Stimulated activated CD4-positive, alpha-beta T cell treated with anti-CD3 and anti-CD28 coated beads, Interleukin-12 subunit alpha, Interleukin-12 subunit beta, amount 100 ng/mL, for 4 hours (primary cell): Measurements from ENCODE around the gene SLC35A3.
"Not testable (repeated sequence)": the region's sequence is repeated elsewhere in the genome, so short reads cannot be mapped to it uniquely, and the experiment has no call there.

Experiments
- DNase-seq: peaks from one replicate; pipeline ENCODE4 v3.0.0-alpha.2; 2020

The SLC35A3 gene

GRCh38 chr1:100037927-100038659 lies 68.3 kb downstream of the SLC35A3 start:
- peak; percentile 90 for DNase-seq

GRCh38 chr1:100038660-100039287 lies 69.0 kb downstream of the SLC35A3 start:
- DNase-seq = peak; percentile 69

- DNase-seq = no peak
These were observed 69.8 kb downstream of the SLC35A3 start for GRCh38 chr1:100039591-100039990.

GRCh38 chr1:100045206-100045605 lies 75.4 kb downstream of the SLC35A3 start:
- no peak for DNase-seq

GRCh38 chr1:100047235-100047708 lies 77.5 kb downstream of the SLC35A3 start:
- not testable (repeated sequence) for DNase-seq

- DNase-seq = no peak
These were observed 80.3 kb downstream of the SLC35A3 start for GRCh38 chr1:100050139-100050538.

GRCh38 chr1:100051401-100051800 lies 81.6 kb downstream of the SLC35A3 start:
- no peak for DNase-seq

GRCh38 chr1:100051893-100052292 lies 82.1 kb downstream of the SLC35A3 start:
- DNase-seq = no peak

- DNase-seq = no peak
These were observed 83.3 kb downstream of the SLC35A3 start for GRCh38 chr1:100053119-100053518.

GRCh38 chr1:100053727-100054126 lies 83.9 kb downstream of the SLC35A3 start:
- no peak for DNase-seq

GRCh38 chr1:100061681-100062080 lies 91.9 kb downstream of the SLC35A3 start:
- no peak for DNase-seq

- DNase-seq = no peak
These were observed 95.6 kb downstream of the SLC35A3 start for GRCh38 chr1:100065183-100065968.

GRCh38 chr1:100065969-100066227 lies 96.1 kb downstream of the SLC35A3 start:
- DNase-seq = no peak

- DNase-seq = no peak
These were observed 100.6 kb downstream of the SLC35A3 start for GRCh38 chr1:100070201-100070939.

GRCh38 chr1:100073531-100073930 lies 103.7 kb downstream of the SLC35A3 start:
- no peak for DNase-seq

GRCh38 chr1:100074604-100075395 lies 105.0 kb downstream of the SLC35A3 start:
- no peak for DNase-seq

GRCh38 chr1:100075773-100076172 lies 106.0 kb downstream of the SLC35A3 start:
- no peak for DNase-seq

GRCh38 chr1:100076319-100076718 lies 106.5 kb downstream of the SLC35A3 start:
- DNase-seq = no peak

GRCh38 chr1:100076744-100077143 lies 106.9 kb downstream of the SLC35A3 start:
- DNase-seq = no peak

GRCh38 chr1:100077531-100077930 lies 107.7 kb downstream of the SLC35A3 start:
- no peak for DNase-seq

- DNase-seq = no peak
These were observed 110.5 kb downstream of the SLC35A3 start for GRCh38 chr1:100080331-100080730.
